ENCODE data around the gene FCGR2B.
"Not testable (repeated sequence)": the region's sequence is repeated elsewhere in the genome, so short reads cannot be mapped to it uniquely, and the experiment has no call there.

FCGR2B gene

DNA sequence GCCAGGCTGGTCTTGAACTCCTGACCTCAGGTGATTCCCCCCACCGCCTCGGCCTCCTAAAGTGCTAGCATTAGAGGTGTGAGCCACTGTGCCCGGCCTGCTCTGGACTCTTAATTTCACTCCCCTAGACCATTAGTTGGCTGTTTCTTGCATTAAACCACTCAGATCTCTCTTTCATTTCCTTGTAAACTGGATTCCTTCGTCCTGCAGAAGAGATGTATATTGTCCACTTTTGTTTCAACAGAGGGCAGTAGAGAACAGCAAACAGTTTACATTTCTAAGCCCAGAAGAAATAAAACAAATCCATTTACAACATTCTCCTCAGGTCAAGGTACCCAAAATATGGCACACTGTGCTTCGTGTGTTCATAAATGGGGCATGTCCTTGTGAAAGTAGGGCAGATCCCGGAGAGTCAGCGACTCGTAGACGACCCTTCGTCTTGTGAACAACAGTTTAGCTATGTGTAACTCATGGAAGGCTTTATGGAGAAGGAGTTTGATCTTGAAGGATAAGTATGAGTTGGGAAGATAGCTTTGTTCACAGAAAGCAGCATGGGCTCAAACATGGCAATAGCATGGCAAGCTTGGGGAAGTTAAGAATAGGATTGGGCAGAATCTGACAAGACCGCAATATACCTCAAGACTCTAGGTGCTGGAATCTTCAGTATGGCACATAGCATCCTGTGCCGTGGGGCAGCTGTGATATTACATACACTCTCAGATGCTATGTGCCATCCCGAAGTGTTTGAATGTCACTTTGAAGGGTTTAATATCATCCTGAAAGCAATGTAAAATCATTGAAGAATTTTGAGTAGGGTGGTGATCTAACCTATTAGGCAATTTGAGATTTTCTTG is 15.2 kb upstream of the FCGR2B start:
- not testable (repeated sequence) for DNase-seq

DNA sequence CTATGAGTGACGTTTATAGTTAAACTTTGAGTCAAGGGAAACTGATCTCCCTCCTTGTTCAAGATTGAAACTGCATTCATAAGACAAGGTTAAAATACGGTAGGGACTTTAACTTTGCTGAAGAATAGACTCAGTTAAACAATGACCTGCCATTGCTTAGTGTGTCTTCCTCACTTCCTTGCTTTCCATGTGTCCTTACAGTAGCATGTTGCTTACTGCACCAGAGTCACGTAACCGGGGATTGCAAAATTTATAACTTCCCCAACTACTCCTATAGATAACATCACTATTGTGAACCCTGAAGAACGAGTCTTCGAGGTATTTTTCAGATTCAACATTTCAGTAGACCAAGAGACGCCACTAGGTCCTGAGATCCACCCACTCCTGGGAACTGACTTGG is 9.4 kb upstream of the FCGR2B start:
- DNase-seq, result not testable (repeated sequence)

DNA sequence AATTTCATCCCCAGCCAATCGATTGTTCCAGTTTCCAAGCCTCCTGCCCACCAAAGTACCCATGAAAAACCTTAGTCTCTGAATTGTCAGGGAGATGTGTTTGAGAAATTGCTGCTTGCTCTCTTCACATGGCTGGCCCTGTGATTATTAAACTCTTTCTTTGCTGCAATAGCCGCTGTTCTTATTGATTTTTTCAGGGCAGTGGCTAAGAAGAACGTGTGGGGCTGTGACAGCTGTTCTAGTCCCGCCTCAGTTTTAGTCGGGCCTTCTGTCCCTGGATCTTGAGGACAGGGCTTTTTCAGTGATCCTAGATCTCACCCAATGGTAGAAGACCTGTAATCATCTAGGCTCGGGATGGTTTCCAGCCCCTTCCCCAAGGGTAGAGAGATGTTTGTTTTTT is 9.0 kb upstream of the FCGR2B start:
- not testable (repeated sequence) for DNase-seq

DNA sequence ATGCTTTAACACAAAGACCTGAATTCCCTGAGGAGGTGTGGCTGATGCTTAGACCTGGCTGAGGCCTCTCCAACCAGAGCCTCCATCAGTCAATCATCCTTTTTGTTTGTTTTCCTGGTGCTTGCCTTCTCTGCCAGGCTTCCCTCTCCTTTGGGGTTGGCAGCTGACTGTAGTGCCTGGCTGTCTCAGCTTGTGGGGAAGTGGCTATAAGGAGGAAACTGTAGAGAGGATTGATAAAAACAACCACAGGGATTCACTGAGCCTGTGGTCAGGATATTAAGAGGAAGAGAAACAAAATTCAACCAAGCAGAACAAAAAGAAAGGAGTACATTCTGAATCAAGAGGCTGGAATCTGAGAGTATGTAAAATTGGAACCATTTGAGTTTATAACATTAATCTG is 4.4 kb upstream of the FCGR2B start:
- DNase-seq, result not testable (repeated sequence)

DNA sequence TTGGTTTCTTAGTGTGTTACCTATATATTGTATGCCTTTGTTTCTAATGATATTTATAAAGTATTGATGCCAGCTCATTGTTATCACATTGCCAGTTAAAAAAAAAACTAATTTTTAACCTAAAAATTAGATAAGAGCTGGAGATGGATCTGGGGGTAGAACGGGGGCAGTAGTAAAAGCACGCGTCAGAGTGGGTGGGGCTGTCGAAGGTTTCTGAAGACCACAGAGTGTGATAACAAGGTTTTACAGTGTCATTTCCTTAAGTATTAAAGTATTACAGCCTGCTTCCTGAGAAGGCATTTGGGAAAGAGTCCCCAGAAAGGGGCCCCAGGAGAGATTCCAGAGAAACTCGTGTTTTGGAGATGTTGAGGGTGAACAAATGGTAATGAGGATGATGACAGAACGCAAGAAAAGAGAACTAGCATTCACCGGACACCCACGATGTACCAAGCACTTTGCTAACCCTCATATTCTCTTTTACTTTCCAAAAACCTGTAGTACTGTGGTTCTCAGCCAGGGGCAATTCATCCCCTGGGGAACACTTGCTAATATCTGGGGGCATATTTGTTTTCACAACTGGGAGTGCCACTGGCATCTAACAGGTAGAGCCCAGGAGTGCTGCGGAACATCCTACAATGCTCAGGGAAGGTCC is 1.2 kb upstream of the FCGR2B start:
- DNase-seq, result not testable (repeated sequence)

DNA sequence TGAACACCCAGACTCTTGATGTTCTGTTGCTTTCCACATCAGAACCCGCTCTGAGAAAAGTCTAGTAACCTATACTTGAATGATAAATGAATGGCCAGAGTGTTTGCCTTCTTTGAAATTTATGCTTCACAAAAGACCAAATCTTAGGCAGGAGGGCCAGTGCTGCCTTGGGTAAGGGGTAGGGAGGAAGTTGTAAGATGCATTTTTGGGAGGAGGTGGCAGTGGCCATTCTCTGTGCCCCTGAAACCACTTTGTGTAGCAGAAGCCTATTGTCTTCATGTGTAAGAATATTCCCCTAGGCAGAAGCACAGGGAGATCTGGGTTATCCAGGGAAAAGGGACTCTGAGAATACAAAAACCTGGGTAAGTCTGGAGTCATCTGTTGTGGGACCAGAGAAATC is 626 bp downstream of the FCGR2B start:
- not testable (repeated sequence) for DNase-seq

DNA sequence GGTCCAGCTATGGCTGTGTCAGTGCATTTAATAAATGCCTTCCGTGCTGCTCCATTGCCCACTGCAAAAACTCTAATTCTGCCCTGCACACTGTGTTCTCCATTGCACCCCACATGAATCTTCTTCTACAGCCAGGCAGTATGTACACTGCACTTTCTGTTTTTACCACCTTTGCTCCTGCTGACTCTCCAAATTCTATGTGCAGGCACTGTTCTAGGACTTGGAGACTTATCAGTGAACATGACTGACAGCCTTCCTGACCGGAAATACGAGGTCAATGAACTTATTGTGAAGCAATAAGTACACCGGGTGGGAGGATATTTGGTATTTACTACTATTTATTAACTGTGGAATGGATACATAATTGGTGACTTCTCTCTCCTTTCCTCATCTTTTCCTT is 1.7 kb downstream of the FCGR2B start:
- not testable (repeated sequence) for DNase-seq

DNA sequence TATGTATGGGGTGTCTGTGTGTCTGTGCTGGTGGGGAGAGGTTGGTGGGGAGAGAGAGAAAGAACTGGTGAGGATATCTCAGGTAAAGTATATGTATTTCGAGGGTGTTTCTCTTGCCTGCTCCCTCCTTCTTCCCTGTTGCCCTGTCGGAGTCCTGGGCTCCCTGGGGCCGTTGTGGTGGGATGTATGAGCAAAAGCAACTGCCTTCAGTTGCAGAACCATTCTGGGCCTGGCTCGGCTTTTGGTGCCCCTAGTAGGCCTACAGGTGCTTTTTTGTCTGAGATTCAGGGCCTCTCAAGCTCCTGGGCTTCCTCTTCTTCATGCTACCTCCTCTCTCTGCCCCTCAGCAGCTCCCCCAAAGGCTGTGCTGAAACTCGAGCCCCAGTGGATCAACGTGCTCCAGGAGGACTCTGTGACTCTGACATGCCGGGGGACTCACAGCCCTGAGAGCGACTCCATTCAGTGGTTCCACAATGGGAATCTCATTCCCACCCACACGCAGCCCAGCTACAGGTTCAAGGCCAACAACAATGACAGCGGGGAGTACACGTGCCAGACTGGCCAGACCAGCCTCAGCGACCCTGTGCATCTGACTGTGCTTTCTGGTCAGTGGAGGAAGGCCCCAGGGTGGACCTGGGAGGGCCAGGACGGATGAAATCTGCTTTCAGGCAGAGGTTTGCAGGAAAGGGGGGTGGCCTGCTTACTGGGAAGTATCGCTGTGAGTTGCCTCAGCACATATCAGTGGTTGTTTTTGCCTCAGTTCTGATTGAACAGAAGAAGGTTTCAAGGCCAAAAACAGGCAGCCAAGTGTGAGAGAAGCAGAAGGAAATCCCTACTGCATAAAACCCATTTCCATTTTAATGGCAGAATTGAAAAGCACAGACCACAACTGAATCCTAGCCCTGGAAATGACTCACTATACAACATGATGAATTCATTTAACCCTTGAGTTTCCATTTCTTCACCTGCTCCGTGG is 8.4 kb downstream of the FCGR2B start:
- DNase-seq, result not testable (repeated sequence)

DNA sequence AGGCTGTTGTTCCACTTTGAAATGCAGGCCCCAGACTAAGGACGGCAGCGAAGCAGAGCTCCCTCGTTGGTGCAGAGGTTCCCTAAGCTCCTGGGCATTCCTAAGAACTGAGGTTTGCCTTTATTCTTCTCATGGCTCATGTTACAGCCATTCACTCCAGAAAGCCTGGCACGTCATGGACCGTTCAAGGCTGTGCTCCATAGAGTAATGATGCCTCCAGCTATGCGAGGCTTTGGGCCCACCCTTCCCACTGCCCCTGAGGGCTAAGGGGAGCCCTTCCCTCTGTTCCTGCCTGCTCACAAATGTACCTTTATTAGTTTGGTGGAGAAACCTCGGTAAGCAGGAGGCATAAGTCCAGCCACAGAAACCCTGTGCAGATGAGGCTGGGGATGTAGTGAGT is 10.5 kb downstream of the FCGR2B start:
- peak; percentile 54 for DNase-seq

DNA sequence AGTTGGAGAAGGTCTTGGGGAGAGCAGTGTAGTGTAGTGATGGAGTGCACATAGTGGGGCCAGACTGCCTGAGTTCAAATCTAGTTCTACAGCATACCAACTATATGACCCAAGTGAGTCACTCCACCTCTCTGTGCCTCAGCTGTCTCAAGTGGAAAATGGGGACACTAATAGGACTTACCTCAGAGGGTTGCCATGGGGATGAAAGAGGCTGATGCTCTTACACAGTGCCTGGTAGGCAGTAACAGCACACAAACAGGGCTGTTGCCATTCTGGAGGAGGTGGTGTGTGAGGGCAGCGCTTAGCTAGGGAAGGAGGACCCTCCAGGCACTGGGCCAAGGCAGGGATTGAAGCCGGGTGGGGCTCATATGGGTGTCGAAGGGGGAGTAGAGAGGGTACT is 11.5 kb downstream of the FCGR2B start:
- not testable (repeated sequence) for DNase-seq

DNA sequence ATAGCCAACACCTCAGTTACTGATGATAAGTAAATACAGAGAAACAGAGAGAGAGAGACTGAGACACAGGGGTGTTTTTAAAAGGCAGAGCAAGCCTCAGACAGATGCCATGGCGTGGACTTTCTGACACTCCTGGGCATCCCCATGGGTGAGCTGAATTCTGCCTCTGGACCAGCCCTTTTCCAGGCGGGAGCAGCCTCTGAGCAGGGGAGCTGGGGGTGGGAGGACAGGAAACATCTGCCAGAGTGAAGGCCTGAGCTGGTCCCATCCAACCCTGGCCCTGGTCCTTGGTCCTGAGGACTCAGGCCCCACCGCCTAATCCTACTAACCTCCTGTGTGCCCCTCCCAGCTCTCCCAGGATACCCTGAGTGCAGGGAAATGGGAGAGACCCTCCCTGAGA is 12.0 kb downstream of the FCGR2B start:
- DNase-seq, result peak; percentile 50

DNA sequence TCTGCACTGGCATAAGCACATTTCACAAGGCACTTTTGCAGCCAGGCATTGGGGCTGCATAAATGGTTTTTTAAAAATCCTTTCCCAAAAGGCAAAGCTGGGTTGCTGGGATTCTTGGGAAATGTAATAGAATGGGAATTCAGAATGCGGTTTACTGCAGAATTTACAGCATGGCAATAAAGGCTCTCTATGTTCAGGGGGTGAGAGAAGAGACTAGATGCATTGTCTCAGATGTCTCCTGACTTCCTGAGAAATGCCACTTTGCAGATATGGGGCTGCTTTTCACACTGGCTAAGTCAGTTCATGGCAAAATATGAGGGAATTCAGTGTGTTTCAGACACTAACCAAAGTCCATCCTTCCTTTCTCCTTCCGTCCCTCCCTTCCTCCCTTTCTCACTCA is 13.5 kb downstream of the FCGR2B start:
- DNase-seq, result no peak

DNA sequence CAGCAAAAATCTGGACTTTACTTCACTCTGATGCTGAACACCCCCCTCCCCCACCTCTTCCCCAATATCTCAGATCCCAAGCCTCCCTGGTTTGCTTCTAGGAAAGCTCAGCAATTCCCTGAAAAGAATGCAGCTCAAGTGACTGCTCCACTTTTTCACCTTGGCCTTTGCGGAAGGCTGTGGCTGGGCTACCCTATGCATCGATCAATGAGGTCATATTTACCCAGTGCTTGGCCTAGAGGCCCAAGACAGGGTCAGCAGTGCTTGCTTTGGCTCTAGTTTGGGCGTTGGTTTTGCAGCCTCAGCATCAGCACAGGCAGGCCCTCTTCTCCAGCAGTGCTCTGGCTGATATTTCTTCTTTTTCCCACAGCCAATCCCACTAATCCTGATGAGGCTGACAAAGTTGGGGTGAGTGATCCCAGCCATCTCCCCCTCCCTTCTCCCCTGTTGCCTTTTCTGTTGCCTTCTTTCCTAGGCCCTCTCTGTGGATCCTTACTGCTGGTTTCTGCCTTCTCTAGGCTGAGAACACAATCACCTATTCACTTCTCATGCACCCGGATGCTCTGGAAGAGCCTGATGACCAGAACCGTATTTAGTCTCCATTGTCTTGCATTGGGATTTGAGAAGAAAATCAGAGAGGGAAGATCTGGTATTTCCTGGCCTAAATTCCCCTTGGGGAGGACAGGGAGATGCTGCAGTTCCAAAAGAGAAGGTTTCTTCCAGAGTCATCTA is 14.2 kb downstream of the FCGR2B start:
- DNase-seq, result no peak

DNA sequence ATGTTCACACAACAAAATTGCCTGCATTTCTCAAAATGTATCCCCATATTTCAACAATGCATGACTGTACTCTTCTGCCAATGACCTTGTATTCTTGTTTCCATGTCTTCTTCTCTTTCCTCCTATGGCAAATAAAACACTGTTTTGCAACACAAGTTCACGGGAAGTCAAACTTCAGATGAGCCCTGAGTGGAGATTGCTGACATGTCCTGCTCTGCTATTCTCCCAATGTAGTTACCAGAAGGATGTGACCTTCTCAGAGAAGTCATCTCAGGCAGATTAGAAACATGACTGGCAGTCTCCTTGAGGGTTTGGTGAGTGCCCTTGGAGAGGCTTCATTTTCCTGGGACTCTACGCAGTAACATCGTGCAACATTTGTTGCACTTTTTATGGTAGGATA is 15.6 kb downstream of the FCGR2B start:
- no peak for DNase-seq

DNA sequence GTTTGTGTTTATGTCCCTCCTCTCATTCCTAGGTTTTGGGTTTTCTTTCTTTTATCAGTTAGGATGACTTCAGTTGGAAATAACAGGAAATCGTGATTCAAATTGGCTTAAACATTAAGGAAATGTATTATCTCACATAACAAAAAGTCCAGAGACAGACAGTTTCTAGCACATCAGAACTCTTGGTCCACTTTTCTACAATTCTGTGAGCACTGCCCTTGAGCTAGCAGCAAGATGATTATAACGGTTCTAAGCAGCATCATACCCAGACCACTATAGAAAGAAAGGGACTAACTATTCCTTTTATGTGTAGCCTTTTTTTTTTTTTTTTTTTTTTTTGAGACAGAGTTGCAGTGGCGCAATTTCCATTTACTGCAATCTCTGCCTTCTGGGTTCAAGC is 18.9 kb downstream of the FCGR2B start:
- DNase-seq, result no peak

DNA sequence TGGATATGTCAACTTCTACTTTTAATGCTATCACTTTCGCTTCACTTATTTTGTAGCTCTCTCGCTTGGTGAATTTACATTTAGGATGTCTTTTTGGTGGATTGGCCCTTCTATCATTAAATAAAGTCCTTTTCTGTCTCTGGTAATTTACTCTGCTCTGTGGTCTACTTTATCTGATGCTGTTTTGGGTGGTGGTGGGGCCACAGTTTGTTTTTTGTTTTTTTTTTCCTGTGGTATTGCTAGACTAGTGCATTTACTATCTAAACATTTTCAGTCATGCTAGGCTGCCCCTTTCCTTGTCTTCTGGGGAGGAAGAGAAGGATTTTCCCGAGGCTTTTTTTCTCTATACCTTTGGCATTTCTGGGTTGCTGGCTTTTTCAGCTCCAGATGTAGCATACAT is 26.0 kb downstream of the FCGR2B start:
- no peak for DNase-seq

DNA sequence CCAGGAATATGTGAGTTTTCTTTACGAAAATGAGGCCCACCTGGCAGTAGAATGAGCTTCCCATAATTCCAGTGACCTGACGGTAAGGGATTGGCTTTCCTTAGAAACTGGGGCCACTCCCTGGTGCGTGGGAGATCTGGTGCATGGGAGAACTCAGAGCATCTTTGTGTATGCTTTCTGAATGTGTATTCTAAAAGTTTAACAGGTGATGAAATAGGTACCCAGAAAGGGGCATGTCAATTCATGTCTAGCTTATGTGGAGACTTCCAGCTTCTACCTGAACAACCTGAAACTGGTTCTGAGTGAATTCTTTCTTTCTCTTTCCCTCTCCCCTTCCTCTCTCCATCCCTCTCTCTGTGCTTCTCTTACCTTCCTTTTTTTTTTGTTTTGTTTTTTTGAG is 28.9 kb downstream of the FCGR2B start:
- no peak for DNase-seq

DNA sequence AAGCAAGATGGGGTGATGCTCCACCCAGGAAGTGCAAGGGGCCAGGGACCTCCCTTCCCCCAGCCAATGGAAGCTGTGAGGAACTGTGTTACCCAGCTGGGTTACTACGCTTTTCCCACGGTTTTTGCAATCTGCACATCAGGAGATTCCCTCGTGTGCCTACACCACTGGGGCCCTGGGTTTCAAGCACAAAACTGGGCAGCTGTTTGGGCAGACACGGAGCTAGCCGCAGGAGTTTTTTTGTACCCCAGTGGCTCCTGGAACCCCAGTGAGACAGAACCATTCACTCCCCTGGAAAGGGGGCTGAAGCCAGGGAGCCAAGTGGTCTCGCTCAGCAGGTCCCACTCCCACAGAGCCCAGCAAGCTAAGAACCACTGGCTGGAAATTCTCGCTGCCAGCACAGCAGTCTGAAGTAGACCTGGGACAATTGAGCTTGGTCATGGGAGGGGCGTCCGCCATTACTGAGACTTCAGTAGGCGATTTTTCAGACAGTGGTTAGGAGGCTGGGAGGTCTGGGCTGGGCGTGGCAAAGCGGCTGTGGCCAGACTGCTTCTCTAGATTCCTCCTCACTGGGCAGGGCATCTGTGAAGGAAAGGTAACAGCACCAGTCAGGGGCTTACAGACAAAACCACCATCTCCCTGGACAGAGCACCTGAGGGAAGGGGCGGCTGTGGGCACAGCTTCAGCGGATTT is 30.2 kb downstream of the FCGR2B start:
- not testable (repeated sequence) for DNase-seq

DNA sequence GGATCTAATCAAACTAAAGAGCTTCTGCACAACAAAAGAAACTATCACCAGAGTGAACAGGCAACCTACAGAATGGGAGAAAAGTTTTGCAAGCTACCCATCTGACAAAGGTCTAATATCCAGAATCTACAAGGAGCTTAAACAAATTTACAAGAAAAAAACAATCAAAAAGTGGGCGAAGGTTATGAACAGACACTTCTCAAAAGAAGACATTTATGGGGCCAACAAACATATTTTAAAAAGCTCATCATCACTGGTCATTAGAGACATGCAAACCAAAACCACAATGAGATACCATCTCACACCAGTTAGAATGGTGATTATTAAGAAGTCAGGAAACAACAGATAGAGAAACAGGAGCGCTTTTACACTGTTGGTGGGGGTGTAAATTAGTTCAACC is 35.4 kb downstream of the FCGR2B start:
- DNase-seq, result not testable (repeated sequence)

DNA sequence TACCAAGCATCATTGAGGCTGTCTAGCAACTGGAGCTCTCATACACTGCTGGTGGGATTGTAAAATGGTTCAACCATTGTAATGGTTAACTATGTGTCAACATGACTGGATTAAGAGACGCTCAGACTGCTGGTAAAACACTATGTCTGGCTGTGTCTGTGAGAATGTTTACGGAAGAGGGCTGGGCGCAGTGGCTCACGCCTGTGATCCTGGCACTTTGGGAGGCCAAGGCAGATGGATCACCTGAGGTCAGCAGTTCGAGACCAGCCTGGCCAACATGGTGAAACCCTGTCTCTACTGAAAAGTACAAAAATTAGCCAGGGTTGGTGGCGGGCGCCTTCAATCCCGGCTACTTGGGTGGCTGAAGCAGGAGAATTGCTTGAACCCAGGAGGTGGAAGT is 39.3 kb downstream of the FCGR2B start:
- no peak for DNase-seq

DNA sequence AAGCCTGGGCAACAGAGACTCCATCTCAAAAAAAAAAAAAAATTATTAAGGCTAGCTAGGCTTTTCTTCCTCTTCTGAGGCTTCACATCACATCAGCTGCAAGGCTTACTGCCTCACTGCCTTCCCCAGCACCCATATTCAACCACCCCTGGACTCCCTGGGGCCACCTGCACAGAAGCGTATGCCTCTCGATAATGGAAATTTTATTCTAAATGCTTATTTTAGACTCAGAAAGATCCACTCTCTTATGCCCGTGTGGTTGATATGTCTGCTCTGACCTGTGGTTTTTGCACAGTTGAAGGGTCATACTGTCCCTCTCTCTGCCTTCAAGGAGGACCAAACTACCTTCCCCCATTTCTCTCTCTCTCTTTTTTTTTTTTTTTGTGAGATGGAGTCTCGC is 42.6 kb downstream of the FCGR2B start:
- DNase-seq, result no peak

DNA sequence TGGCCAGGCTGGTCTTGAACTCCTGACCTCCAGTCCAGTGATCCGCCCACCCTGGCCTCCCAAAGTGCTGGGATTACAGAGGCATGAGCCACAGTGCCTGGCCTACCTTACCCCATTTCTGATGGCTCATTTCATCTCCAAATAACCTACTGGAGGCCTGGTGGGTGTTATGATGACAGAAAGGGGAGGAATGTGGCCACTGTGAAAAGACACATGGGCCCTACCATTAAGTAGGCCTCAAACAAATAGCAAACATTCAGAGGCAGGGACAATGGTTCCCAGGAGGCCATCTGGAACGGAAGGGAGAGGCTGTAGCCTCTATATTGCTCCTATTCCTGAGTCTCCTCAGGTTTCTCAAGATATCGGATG is 43.2 kb downstream of the FCGR2B start:
- DNase-seq, result no peak
